GM19463 (cell line): ENCODE data around the gene ATG10.
"Not testable (repeated sequence)": the region's sequence is repeated elsewhere in the genome, so short reads cannot be mapped to it uniquely, and the experiment has no call there.

Experiments used
- ATAC-seq: cut with Tn5 transposase; IDR thresholded peaks from one replicate; pipeline ENCODE4 v1.9.1; 2021; ENCODE audit warnings: mild to moderate bottlenecking, moderate library complexity; ENCODE audit not compliant: unreplicated experiment

Gene ATG10

GRCh38 chr5:82218374-82219156 lies 246.7 kb downstream of the ATG10 start:
- ATAC-seq: no peak

GRCh38 chr5:82221020-82221419 lies 249.2 kb downstream of the ATG10 start:
- no peak for ATAC-seq

GRCh38 chr5:82222597-82223574 lies 251.1 kb downstream of the ATG10 start:
- ATAC-seq: no peak

DNA sequence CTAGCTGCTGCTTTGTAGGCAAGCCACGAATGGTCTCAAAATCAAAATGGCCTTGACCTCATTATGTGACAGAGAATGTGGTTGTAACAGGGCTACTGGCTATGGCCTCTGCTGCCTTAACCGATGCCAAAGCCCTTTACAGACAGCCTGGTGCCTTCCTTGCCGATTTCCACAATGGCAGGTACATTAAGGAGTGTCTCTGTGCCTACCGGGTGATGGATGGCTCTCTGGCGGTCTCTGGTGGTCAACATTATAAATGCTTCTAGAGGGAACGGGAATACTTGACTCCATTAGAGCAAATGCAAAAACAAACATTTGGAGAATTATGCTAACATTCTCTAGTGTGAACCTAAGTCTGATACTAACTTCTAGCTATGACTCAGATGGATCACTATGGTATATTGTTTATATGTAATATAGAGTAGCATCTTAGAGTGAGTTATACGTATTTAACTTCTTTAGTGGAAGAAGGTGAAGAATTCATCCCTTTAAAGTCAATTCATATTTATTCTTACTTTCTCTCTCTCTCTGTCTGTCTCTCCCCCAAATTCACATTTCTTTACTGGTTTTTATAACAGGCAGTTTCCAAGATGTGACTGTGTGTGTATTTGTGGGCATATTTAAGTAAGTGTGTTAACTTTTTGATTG lies 253.8 kb downstream of the ATG10 start:
- ATAC-seq: peak; percentile 95

DNA sequence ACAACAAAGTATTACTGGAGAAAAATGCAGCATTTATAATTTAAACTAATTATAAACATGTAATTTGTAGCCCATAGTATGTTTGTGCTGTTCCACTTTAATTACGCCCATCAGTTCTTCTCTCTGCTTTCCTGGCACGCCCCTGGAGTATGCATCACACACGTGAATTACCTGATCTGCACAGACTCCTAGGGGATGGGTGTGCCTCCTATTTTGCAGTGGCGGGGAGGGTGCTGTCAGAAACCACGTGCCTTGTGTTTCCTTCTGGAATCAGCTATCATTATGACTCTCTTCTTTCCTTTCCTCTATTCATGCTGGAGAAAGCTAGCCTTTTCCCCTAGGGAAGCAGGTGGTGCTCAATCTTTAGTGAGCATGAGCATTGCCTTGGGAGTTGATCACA lies 263.1 kb downstream of the ATG10 start:
- ATAC-seq: no peak

- no peak for ATAC-seq
Observed at GRCh38 chr5:82244151-82244550, 272.3 kb downstream of the ATG10 start.

GRCh38 chr5:82244854-82245635 lies 273.2 kb downstream of the ATG10 start:
- ATAC-seq: no peak

DNA sequence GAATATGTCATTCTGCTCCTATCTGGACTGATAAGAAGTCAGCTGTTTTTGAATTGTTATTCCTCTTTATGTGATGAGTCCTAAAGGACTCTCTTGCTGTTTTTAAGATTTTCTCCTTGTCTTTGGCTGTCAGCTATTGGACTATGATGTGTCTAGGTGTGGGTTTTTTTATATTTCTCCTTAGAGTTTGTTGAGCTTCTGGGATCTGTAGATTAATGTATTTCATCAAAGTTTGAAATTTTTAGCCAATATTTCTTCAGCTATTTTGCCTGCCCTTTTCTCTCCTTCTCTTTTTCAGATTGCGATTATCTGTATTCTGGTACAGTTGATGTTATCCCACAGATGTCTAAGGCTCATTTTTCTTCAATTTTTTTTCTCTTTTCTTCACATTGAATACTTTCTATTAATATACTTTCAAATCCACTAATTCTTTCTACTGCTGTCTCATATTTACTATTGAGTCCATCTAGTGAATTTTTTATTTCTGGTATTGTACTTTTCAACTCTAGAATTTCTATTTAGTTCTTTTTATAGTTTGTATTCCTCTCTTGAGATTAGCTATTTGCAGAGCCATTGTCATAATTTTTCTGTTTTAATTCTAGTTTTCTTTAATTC lies 275.2 kb downstream of the ATG10 start:
- no peak for ATAC-seq

- ATAC-seq: no peak
Observed at GRCh38 chr5:82252744-82253143, 280.9 kb downstream of the ATG10 start.

- no peak for ATAC-seq
Observed at GRCh38 chr5:82255844-82256243, 284.0 kb downstream of the ATG10 start.

- no peak for ATAC-seq
Observed at GRCh38 chr5:82257247-82257646, 285.4 kb downstream of the ATG10 start.

DNA sequence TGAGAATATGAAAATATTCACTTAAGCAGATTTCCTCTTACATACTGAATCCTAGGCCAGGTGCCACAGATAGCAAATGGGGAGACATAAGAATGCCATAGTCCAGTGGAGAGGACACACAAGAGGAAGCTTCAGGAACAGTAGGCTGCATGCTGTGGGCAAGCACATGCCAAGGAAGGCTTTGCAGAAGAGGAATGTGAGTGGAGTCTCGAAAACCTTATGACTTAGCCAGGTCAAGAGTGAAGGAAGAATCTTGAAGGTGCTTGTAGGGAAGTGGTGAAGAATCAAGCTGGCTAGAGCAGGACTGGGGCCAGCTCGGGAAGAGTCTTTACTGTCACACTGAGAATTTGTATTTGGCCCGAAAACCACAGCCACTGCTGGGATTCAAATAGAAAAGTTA lies 285.9 kb downstream of the ATG10 start:
- no peak for ATAC-seq

GRCh38 chr5:82259172-82259800 lies 287.5 kb downstream of the ATG10 start:
- no peak for ATAC-seq

GRCh38 chr5:82265047-82265446 lies 293.2 kb downstream of the ATG10 start:
- ATAC-seq: no peak

DNA sequence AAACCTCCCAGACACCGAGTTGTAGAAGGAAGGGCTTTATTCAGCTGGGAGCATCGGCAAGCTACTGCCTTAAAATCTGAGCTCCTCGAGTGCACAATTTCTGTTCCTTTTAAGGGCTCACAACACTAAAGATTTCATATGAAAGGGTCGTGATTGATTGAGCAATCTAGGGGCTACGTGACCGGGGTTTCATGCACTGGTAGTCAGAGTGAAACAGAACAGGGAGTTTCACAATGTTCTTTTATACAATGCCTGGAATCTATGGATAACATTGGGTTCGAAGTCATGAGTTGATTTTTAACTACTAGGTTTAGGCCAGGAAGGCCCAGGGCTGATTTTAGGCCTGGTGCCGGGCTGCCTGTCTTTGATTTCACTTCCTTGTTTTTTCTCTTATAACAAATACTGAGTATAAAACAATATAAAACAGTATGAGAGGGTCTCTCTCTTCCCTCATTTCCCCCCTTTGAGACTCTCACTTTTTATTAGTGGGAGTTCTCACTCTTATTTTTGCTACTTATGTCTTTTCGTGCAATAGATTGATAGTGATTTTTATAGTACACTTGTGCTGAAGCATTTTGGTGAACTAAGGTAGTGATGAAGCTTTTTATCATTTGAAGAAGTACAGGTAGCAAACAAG lies 295.6 kb downstream of the ATG10 start:
- not testable (repeated sequence) for ATAC-seq

DNA sequence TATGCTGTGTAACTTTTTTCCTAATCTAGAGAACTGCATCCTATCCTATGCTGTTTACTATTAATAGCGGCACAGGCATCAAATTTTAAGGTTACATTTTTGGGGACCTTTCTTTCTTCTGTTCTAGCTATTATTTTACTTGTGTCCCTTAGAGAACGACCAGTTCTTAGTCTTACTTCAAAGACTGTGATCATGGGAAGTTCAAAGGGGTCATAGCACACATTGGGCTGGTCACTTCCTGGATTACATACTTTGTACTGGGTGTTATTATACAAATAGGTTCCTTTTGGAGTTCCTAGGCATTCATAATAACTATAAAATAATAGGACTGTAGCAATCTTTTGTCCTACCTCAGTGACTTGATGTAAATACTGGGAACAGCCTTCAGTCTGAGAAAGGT lies 297.5 kb downstream of the ATG10 start:
- ATAC-seq: not testable (repeated sequence)

DNA sequence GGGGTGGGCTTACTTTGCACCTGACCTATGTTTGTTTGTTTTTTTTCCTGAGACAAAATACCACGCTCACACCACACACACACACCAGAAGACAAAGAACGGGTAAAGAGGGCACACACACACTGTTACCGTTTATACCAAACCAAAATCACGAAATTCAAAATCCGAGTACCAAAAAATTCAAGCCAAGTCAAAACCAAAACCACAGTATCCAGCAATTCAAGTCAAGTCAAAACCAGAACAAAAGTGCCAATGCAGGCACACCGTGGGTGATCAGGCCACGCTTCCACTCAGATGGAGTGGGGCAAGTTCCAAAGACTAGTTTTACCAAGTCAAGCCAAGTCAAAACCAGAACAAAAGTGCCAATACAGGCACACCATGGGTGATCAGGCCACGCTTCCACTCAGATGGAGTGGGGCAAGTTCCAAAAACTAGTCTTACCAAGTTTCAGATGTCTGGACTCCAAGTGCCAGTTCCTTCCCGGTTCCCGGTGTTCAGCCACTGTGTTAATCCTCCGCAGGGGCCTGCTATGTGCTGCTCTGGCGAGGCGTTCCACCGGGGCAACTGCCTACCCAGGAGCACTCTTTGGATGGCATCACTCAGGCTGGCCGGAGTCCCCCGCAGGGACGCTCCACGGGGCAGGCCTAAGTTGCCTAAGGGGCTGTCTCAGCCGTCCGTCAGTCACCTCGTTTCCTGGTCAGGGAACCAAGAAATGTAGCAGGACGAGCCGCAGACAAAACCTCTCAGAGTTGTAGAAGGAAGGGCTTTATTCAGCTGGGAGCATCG lies 300.9 kb downstream of the ATG10 start:
- not testable (repeated sequence) for ATAC-seq

DNA sequence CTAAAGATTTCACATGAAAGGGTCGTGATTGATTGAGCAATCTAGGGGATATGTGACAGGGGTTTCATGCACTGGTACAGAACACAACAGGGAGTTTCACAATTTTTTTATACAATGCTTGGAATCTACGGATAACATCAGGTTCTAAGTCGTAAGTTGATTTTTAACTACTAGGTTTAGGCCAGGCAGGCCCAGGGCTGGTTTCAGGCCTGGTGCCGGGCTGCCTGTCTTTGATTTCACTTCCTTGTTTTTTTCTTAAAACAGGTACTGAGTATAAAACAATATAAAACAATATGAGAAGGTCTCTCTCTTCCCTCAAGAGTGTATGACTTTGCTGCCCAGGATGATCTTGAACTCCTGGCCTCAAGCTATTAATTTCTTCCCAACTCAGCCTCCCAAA lies 301.6 kb downstream of the ATG10 start:
- not testable (repeated sequence) for ATAC-seq
